HFFc6 (cell line): ENCODE measurements around the gene ADAT3. TPM values are rescaled to one million over a fixed set of nuclear protein-coding genes. Genes with fewer than 3 reads are reported as not detected.
"Not testable (repeated sequence)": the region's sequence is repeated elsewhere in the genome, so short reads cannot be mapped to it uniquely, and the experiment has no call there.

ENCODE experiments used
- DNase-seq: peaks from one replicate; pipeline ENCODE4 v3.0.0-alpha.2; 2018
- H3K27ac Mint-ChIP-seq: 2 replicates; pipeline ENCODE4 v1.8.0; 2020; ENCODE audit warnings: mild to moderate bottlenecking, mixed read lengths
- H3K27me3 Mint-ChIP-seq: 2 replicates; pipeline ENCODE4 v1.8.0; 2021; ENCODE audit warnings: mild to moderate bottlenecking, moderate library complexity, mixed read lengths; ENCODE audit not compliant: insufficient read depth
- H3K36me3 Mint-ChIP-seq: 2 replicates; pipeline ENCODE4 v1.8.0; 2021; ENCODE audit warnings: low read depth, mixed read lengths
- H3K4me1 Mint-ChIP-seq: 2 replicates; pipeline ENCODE4 v1.8.0; 2020; ENCODE audit warnings: low read depth, mixed read lengths
- H3K4me3 Mint-ChIP-seq: 2 replicates; pipeline ENCODE4 v1.8.0; 2020; ENCODE audit warnings: mild to moderate bottlenecking, moderate library complexity, mixed read lengths
- H3K9me3 Mint-ChIP-seq: 2 replicates; pipeline ENCODE4 v1.8.0; 2020; ENCODE audit warnings: mild to moderate bottlenecking, mixed read lengths
- CTCF ChIP-seq: fragments of 200-600 bp; sonication (generic); IDR thresholded peaks from 2 replicates; pipeline ENCODE4 v1.5.0; 2021; ENCODE audit warnings: antibody characterized with exemption, mild to moderate bottlenecking
- total RNA-seq, 6 experiments: library from RNA; stranded (reverse); fragmentation: NEBNext Ultra II Directional; extraction: Animal tissue kit (Norgen Biotek cat#: 25700); gene quantifications; 2 replicates in 1 of 6; 3 replicates in 5 of 6; pipeline ENCODE4 v1.2.3, GENCODE V29; 2021

ADAT3 gene
- total RNA-seq, 6 experiments from 2014 or later, result 2.3 to 4.2 (median 3.0) TPM

DNA sequence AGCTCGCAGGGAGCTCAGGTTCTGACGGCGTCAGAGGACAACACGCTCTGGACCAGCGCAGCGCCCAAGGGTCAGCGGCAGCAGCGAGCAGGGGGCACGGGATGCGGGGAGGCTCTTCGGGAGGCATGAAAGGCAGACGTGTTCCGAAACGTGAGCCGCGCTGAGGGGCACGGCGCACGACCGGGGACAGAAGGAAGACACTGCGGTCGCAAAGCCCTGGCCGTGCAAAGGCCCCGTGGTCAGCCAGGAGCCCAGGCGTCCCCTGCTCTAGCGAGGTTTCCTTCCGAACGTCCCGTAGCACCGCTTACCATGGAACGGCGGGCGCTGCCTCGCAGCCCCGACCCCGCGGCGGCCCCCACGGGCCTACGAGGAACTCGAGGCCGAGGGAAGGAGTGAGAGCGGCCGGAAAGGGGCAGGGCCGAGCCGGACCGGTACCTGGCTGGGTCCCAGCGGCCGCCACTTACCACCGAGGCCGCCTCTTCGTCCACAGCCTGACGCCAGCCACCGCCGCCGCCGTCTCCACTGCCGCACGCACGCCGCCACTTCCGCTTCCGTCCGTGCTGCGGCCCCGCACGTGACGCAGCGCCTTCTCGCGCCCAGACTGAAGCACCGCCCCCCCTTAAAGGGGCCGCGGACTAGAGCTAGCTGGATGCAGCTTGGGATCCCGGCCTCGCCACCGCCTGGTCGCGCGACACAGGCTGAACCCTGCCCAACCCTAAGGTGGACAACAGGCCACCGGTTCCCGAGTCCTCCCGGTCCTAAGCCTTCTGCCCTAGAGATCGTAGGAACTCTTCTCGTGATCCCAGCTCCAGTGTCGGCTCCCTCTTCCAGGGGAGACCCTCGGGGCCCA, 29.3 kb upstream of the ADAT3 start:
- no peak; the same call in 1 of the 2 replicates for TF ChIP-seq CTCF
- peaks cover 16% of the 10 kb centered on the region; the same call in 1 of the 2 replicates for H3K36me3 Mint-ChIP-seq
- H3K4me1 Mint-ChIP-seq, result peaks cover 18% of the 10 kb centered on the region
- H3K27me3 Mint-ChIP-seq, result peaks cover 3% of the 10 kb centered on the region
- peak overlapping the region; percentile 97 for H3K4me3 Mint-ChIP-seq
- no peaks in the 10 kb centered on the region for H3K9me3 Mint-ChIP-seq
- peak; percentile 78 for DNase-seq
- peak overlapping the region; percentile 97 for H3K27ac Mint-ChIP-seq

DNA sequence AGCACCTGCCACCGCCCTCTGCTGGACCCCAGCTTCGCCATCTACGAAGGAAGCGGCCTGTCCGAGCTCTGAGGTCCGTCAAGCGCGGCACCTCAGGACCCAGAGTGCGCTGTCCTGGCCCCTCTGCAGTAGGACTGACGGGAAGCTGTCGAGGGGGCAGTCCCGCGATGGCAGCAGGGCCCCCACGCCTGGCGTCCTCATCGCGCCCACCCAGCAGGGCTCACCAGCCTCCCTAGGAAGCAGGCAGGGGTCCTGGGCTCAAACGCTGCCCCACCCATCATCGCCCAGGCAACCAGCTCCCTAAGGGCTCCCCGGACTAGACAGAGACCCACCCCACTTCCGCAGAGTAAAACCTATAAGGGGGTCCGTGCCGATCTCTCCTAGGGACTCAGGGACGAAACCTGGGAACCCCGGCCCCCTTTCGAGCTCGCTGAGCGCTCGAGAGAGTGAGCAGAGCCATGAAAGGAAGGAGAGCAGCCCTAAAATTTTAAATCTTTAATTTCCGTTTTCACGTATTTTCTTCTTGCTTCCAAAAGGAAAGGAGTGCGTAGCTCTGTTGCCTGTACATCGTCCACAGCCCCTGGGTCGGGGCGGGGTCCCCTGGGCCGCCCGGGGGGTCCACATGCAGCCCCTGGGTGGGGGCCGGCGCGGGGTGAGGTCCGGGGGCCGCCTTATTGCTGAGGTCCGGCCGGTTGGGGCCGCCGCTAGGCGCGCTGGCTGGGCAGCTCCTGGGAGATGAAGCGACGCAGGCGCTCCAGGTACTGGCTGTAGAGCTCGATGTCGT, 28.5 kb upstream of the ADAT3 start:
- Mint-ChIP-seq H3K4me3 (peak overlapping the region; percentile 97), H3K27ac (peak overlapping the region; percentile 97), H3K4me1 (peaks cover 18% of the 10 kb centered on the region), H3K36me3 (peaks cover 16% of the 10 kb centered on the region; the same call in 1 of the 2 replicates)
- not testable (repeated sequence) for H3K9me3 Mint-ChIP-seq, DNase-seq, H3K27me3 Mint-ChIP-seq

- peaks cover 16% of the 10 kb centered on the region; the same call in 1 of the 2 replicates for H3K36me3 Mint-ChIP-seq
- not testable (repeated sequence) for H3K4me3 Mint-ChIP-seq, H3K27me3 Mint-ChIP-seq, DNase-seq, H3K9me3 Mint-ChIP-seq, H3K27ac Mint-ChIP-seq
- peaks cover 19% of the 10 kb centered on the region for H3K4me1 Mint-ChIP-seq
Observed at GRCh38 chr19:1877280-1877660, 27.9 kb upstream of the ADAT3 start.

- H3K27ac Mint-ChIP-seq, DNase-seq, H3K27me3 Mint-ChIP-seq, H3K4me3 Mint-ChIP-seq, H3K9me3 Mint-ChIP-seq: not testable (repeated sequence)
- Mint-ChIP-seq H3K4me1 (peaks cover 32% of the 10 kb centered on the region), H3K36me3 (peaks cover 16% of the 10 kb centered on the region; the same call in 1 of the 2 replicates)
Observed at GRCh38 chr19:1878583-1878982, 26.6 kb upstream of the ADAT3 start.

DNA sequence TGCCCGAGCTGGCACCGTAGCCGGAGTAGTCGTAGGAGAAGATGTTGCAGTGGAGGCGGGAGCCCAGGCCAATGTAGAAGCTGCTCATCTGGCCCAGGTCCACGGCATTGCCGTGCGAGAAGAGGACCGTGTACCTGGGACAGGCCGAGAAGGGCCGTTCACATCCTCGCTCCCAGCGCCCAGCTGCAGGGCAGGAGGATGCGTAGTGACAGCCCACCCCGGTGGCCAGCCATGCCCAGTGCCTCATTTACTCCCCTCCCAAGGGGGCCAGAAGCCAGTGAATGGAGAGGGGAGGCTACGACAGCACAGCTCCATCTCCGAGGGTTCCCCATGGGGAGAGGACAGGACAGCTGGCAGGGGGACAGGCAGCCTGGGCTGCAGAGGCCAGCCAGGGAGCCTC, 25.2 kb upstream of the ADAT3 start:
- not testable (repeated sequence) for H3K27me3 Mint-ChIP-seq, DNase-seq, H3K4me3 Mint-ChIP-seq, H3K9me3 Mint-ChIP-seq, H3K27ac Mint-ChIP-seq, H3K36me3 Mint-ChIP-seq
- peaks cover 26% of the 10 kb centered on the region for H3K4me1 Mint-ChIP-seq

DNA sequence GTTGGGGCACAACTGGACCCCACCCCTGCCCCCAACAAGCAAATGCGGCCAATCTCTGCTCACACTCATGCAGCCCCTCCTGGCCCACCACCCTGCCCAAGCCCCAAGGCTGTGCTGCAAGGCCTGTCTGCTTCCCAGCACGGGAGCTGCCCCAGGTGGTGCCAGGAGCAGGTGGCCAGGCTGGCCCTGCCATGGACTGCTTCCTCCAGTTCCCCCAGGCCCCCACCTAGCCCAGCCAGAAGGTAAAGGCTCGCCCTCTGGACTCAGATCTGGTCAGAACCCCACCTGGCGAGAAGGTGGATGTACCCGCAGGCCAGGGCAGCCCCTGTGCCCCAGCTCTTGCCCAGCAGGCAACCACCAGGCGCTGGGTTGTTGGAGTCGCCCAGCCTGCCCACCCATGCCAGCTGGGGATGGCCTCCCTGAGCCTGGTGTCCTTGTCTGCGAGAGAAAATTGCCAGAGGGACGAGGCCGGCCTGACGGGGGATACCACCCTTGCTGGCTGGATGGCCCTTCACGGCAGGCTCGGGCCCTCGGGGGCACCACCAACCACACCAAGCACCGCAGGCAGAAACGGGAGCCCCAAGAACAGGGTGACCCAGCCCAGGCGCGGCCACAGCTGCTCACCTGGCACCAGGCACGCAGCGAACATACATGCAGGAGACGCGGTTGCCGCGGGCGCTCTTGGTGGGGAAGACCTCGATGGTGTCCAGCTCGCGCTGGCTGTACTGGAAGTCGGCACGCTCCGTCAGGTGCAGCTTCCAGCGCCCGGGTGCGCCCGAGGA, 24.4 kb upstream of the ADAT3 start:
- H3K9me3 Mint-ChIP-seq, result no peaks in the 10 kb centered on the region

GRCh38 chr19:1881393-1882088, 23.7 kb upstream of the ADAT3 start:
- not testable (repeated sequence) for H3K27me3 Mint-ChIP-seq, DNase-seq, H3K4me3 Mint-ChIP-seq, H3K9me3 Mint-ChIP-seq, H3K36me3 Mint-ChIP-seq, H3K27ac Mint-ChIP-seq
- H3K4me1 Mint-ChIP-seq, result peaks cover 21% of the 10 kb centered on the region

More for the DNA sequence above, 24.4 kb upstream of the ADAT3 start:
- peaks cover 21% of the 10 kb centered on the region for H3K4me1 Mint-ChIP-seq
- TF ChIP-seq CTCF, result no peak
- no peak overlapping the region for H3K27ac Mint-ChIP-seq
- no peaks in the 10 kb centered on the region; the same call in 1 of the 2 replicates for H3K36me3 Mint-ChIP-seq
- H3K4me3 Mint-ChIP-seq, result no peak overlapping the region
- no peak for DNase-seq
- peaks cover 3% of the 10 kb centered on the region for H3K27me3 Mint-ChIP-seq
